CD14-positive monocyte (primary cell): ENCODE data around the gene SART1. TPM values are rescaled to one million over a fixed set of nuclear protein-coding genes. Genes with fewer than 3 reads are reported as not detected.
"Not testable (repeated sequence)": the region's sequence is repeated elsewhere in the genome, so short reads cannot be mapped to it uniquely, and the experiment has no call there.

Experiments used
- DNase-seq, 3 donors: peaks; one replicate each; pipeline ENCODE4 v3.0.0-alpha.2; 2011 to 2022
- H2AFZ ChIP-seq: 2 replicates; pipeline ENCODE4 v1.6.0; 2012; ENCODE audit warnings: mild to moderate bottlenecking, low read depth, low read length, inconsistent platforms; ENCODE audit not compliant: insufficient read depth, poor library complexity, severe bottlenecking
- H3K27ac ChIP-seq, 2 donors: 1 replicate in 1 of 2; 2 replicates in 1 of 2; pipeline ENCODE4 v1.5.1; 2012 to 2013; ENCODE audit warnings: low read length in 2 of 2, control low read depth in 1 of 2, inconsistent platforms in 1 of 2, low read depth in 1 of 2, mild to moderate bottlenecking in 1 of 2
- H3K27me3 ChIP-seq, 2 donors: one replicate each; pipeline versions ENCODE4 v1.6.0 to v1.6.1; 2011 to 2013; ENCODE audit warnings: low read length in 2 of 2; ENCODE audit not compliant: control insufficient read depth in 2 of 2, insufficient read depth in 2 of 2
- H3K36me3 ChIP-seq, 2 donors: replicated peaks in 1 of 2; 1 replicate in 1 of 2; 2 replicates in 1 of 2; pipeline versions ENCODE4 v1.5.1 to v1.6.1; 2012 to 2013; ENCODE audit warnings: low read length in 2 of 2, control low read depth in 1 of 2, inconsistent platforms in 1 of 2, mild to moderate bottlenecking in 1 of 2; ENCODE audit not compliant: insufficient read depth in 2 of 2, control insufficient read depth in 1 of 2
- H3K4me1 ChIP-seq, 2 donors: 1 replicate in 1 of 2; 2 replicates in 1 of 2; pipeline versions ENCODE4 v1.5.1 to v1.6.1; 2012 to 2013; ENCODE audit warnings: low read length in 2 of 2, control low read depth in 1 of 2, inconsistent platforms in 1 of 2, mild to moderate bottlenecking in 1 of 2, moderate library complexity in 1 of 2; ENCODE audit not compliant: insufficient read depth in 2 of 2, control insufficient read depth in 1 of 2
- H3K4me2 ChIP-seq: replicated peaks from 2 replicates; pipeline ENCODE3; 2012; ENCODE audit warnings: low read length, moderate library complexity, mild to moderate bottlenecking; ENCODE audit not compliant: poor library complexity, severe bottlenecking; ENCODE audit errors: extremely low read depth
- H3K4me3 ChIP-seq, 3 experiments: fragments of 200-600 bp in 1 of 3; sonication (generic) in 1 of 3; replicated peaks in 1 of 3; 1 replicate in 2 of 3; 2 replicates in 1 of 3; pipeline ENCODE4 v1.5.1; 2011 to 2013; ENCODE audit warnings: low read length in 3 of 3, mild to moderate bottlenecking in 3 of 3, control low read depth in 2 of 3, low read depth in 2 of 3, inconsistent platforms in 1 of 3, moderate library complexity in 1 of 3
- H3K79me2 ChIP-seq: 2 replicates; pipeline ENCODE4 v1.6.0; 2012; ENCODE audit warnings: mild to moderate bottlenecking, control low read depth, inconsistent platforms, low read length, moderate library complexity; ENCODE audit not compliant: insufficient read depth
- H3K9ac ChIP-seq: 2 replicates; pipeline ENCODE4 v1.6.0; 2017; ENCODE audit warnings: low read length, mild to moderate bottlenecking; ENCODE audit not compliant: insufficient read depth, poor library complexity, severe bottlenecking
- H3K9me3 ChIP-seq, 2 donors: replicated peaks in 1 of 2; 1 replicate in 1 of 2; 2 replicates in 1 of 2; pipeline versions ENCODE4 v1.5.1 to v1.6.1; 2012 to 2013; ENCODE audit warnings: low read length in 2 of 2, control low read depth in 1 of 2; ENCODE audit not compliant: control insufficient read depth in 1 of 2, insufficient read depth in 1 of 2
- H4K20me1 ChIP-seq: 2 replicates; pipeline ENCODE4 v1.6.0; 2012; ENCODE audit warnings: mild to moderate bottlenecking, low read length, control low read depth, moderate library complexity; ENCODE audit not compliant: insufficient read depth
- H3K27ac Mint-ChIP-seq, 7 donors: one replicate each; pipeline ENCODE4 v1.8.0; 2020; ENCODE audit warnings: mild to moderate bottlenecking in 7 of 7, mixed read lengths in 7 of 7, moderate library complexity in 6 of 7, inconsistent platforms in 2 of 7
- H3K27me3 Mint-ChIP-seq, 3 donors: one replicate each; pipeline ENCODE4 v1.8.0; 2021 to 2022; ENCODE audit warnings: low read depth in 3 of 3, mild to moderate bottlenecking in 3 of 3, mixed read lengths in 3 of 3, moderate library complexity in 3 of 3, inconsistent platforms in 1 of 3
- H3K36me3 Mint-ChIP-seq, 2 donors: one replicate each; pipeline ENCODE4 v1.8.0; 2020; ENCODE audit warnings: mixed read lengths in 2 of 2, inconsistent platforms in 1 of 2, mild to moderate bottlenecking in 1 of 2
- H3K4me1 Mint-ChIP-seq: one replicate; pipeline ENCODE4 v1.8.0; 2020; ENCODE audit warnings: mild to moderate bottlenecking, mixed read lengths
- H3K4me3 Mint-ChIP-seq, 2 donors: one replicate each; pipeline ENCODE4 v1.8.0; 2020; ENCODE audit warnings: mild to moderate bottlenecking in 2 of 2, mixed read lengths in 2 of 2, moderate library complexity in 1 of 2
- H3K9me3 Mint-ChIP-seq, 7 donors: one replicate each; pipeline ENCODE4 v1.8.0; 2020 to 2022; ENCODE audit warnings: mixed read lengths in 7 of 7, mild to moderate bottlenecking in 6 of 7, moderate library complexity in 6 of 7, inconsistent platforms in 2 of 7
- CTCF ChIP-seq: fragments of 200-600 bp; IDR thresholded peaks from one replicate; pipeline ENCODE4 v1.8.0; 2022; ENCODE audit warnings: antibody characterized with exemption, mild to moderate bottlenecking
- WGBS: methylation state at CpG from one replicate; pipeline ENCODE4 v1.1.5; 2013; ENCODE audit warnings: missing lambda C conversion rate; ENCODE audit not compliant: insufficient coverage; 5-methylcytosine and 5-hydroxymethylcytosine counted together
- intact Hi-C, 2 donors: fragments of 100-400 bp; cut with micrococcal nuclease; formaldehyde crosslinking; loops; one replicate each; pipeline versions ENCODE4 v1.15.0 to v1.15.1; 2023
- polyA plus RNA-seq, 3 donors: library from polyadenylated mRNA; depleted of rRNA in 1 of 3; unstranded in 2 of 3; stranded (reverse) in 1 of 3; fragments of 300-500 nt in 2 of 3; fragments of >200 nt in 1 of 3; fragmentation: Illumina TruSeq in 2 of 3; gene quantifications; 1 replicate in 2 of 3; 2 replicates in 1 of 3; pipeline ENCODE4 v1.2.3, GENCODE V29; 2012 to 2021

SART1 gene
- polyA plus RNA-seq, 3 donors = 8.9 to 52.8 (median 16.1) TPM

- WGBS = 90% methylated on average over 13 of the region's 13 CpGs
- intact Hi-C loops = no loop called here
- no peak overlapping the region for H2AFZ ChIP-seq
Observed at GRCh38 chr11:65947133-65947532, 14.4 kb upstream of the SART1 start.

GRCh38 chr11:65947603-65948125 is 13.9 kb upstream of the SART1 start:
- no peaks in the 10 kb centered on the region for H3K79me2 ChIP-seq
- H3K27ac ChIP-seq = no peak overlapping the region
- intact Hi-C loops = no loop called here
- Mint-ChIP-seq H3K4me3 (no peak overlapping the region), H3K36me3 (no peaks in the 10 kb centered on the region), H3K27me3 (peaks cover 11 to 16% (median 12%) of the 10 kb centered on the region in 3 donors), H3K9me3 (peaks cover 0 to 2% (median 0%) of the 10 kb centered on the region in 7 donors), H3K4me1 (peaks cover under 1% of the 10 kb centered on the region), H3K27ac (no peak overlapping the region)
- no peak overlapping the region for H2AFZ ChIP-seq
- H3K36me3 ChIP-seq = no peaks in the 10 kb centered on the region
- H3K4me1 ChIP-seq = peaks cover 0 to under 1% of the 10 kb centered on the region in 2 donors
- H3K27me3 ChIP-seq = no peaks in the 10 kb centered on the region
- no peaks in the 10 kb centered on the region for H3K9me3 ChIP-seq
- no peak overlapping the region for H3K9ac ChIP-seq
- TF ChIP-seq CTCF = no peak
- no peak overlapping the region for H3K4me3 ChIP-seq
- no peaks in the 10 kb centered on the region for H4K20me1 ChIP-seq
- H3K4me2 ChIP-seq = no peak overlapping the region
- no peak for DNase-seq
- 90% methylated on average over 7 of the region's 12 CpGs for WGBS

More at GRCh38 chr11:65947133-65947532, 14.4 kb upstream of the SART1 start:
- Histone ChIP-seq H3K4me3 (no peak overlapping the region), H3K27ac (no peak overlapping the region), H3K9me3 (no peaks in the 10 kb centered on the region), H3K27me3 (no peaks in the 10 kb centered on the region), H3K36me3 (no peaks in the 10 kb centered on the region), H3K79me2 (no peaks in the 10 kb centered on the region), H3K9ac (no peak overlapping the region), H3K4me1 (peaks cover 5% of the 10 kb centered on the region in 2 donors), H4K20me1 (no peaks in the 10 kb centered on the region), H3K4me2 (no peak overlapping the region)
- Mint-ChIP-seq H3K27me3 (peaks cover 11 to 15% (median 11%) of the 10 kb centered on the region in 3 donors), H3K9me3 (peaks cover 0 to 2% (median 0%) of the 10 kb centered on the region in 7 donors), H3K4me1 (peaks cover 6% of the 10 kb centered on the region), H3K4me3 (no peak overlapping the region), H3K27ac (peak overlapping the region in 1 of 7 donors; percentile 61), H3K36me3 (no peaks in the 10 kb centered on the region)
- no peak for TF ChIP-seq CTCF
- DNase-seq = no peak

- DNase-seq, H3K9ac ChIP-seq, H3K27ac ChIP-seq, H3K4me3 ChIP-seq, H3K27ac Mint-ChIP-seq, H3K4me3 Mint-ChIP-seq, H3K9me3 Mint-ChIP-seq, H4K20me1 ChIP-seq, H3K4me1 ChIP-seq, H3K79me2 ChIP-seq, H3K9me3 ChIP-seq, H3K4me2 ChIP-seq, intact Hi-C loops, H3K36me3 ChIP-seq, H3K27me3 ChIP-seq, H3K36me3 Mint-ChIP-seq, H3K4me1 Mint-ChIP-seq, H2AFZ ChIP-seq: not testable (repeated sequence)
- H3K27me3 Mint-ChIP-seq = peaks cover 12 to 22% (median 13%) of the 10 kb centered on the region in 3 donors
- WGBS = 93% methylated on average over 4 of the region's 5 CpGs
Observed at GRCh38 chr11:65950711-65951110, 10.8 kb upstream of the SART1 start.
